Stomach (tissue), 4 donors: Measurements from ENCODE around the gene LIFR.

Experiments
- CTCF ChIP-seq, 7 experiments: fragments of 450-650 bp in 4 of 7; fragments of 200-600 bp in 3 of 7; sonication (generic) in 3 of 7; IDR thresholded peaks; one replicate each; pipeline ENCODE4 v1.5.1; 2016 to 2019; ENCODE audit warnings: antibody characterized with exemption in 7 of 7, control low read depth in 2 of 7, mild to moderate bottlenecking in 1 of 7
- EP300 ChIP-seq: sonication (generic); formaldehyde crosslinking; IDR thresholded peaks from one replicate; pipeline ENCODE4 v1.6.1; 2017; ENCODE audit warnings: antibody characterized with exemption
- POLR2A ChIP-seq, 4 donors: fragments of 450-650 bp; IDR thresholded peaks; one replicate each; pipeline ENCODE4 v1.6.1; 2016; ENCODE audit warnings: antibody characterized with exemption in 4 of 4, control low read depth in 2 of 4, mild to moderate bottlenecking in 1 of 4, moderate library complexity in 1 of 4
- POLR2AphosphoS5 ChIP-seq, 3 donors: sonication (generic); formaldehyde crosslinking; IDR thresholded peaks; one replicate each; pipeline ENCODE4 v1.6.1; 2016; ENCODE audit warnings: antibody characterized with exemption in 3 of 3

DNA sequence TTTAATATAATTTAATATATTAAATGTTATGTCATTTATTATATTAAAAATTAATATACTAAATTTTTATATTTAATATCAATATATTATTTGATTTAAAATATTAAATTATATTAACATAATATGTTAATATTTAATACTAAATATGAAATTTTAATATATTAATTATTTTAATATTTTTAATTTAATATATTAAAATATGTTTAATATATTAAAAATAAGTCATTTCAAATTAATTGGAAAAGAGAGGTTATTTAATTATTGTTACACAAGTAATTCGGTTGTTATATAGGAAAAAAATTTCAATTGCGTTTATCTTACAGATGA is 114.2 kb downstream of the LIFR start:
- no peak for TF ChIP-seq POLR2A (IDR thresholded peaks at IDR 0.05)
- no peak for TF ChIP-seq CTCF (IDR thresholded peaks at IDR 0.05)
- no peak for TF ChIP-seq POLR2AphosphoS5 (IDR thresholded peaks at IDR 0.05)
- TF ChIP-seq EP300 = no peak
